NCI-H69 (cell line): ENCODE measurements around the gene TTF1.

Source experiments
- DNase-seq: peaks from one replicate; lab custom pipeline; 2025; lab: John Stamatoyannopoulos, UW

Gene TTF1

GRCh38 chr9:132367613-132368313 is 38.9 kb downstream of the TTF1 start:
- DNase-seq = no peak

GRCh38 chr9:132366481-132366880 is 40.2 kb downstream of the TTF1 start:
- DNase-seq = no peak

- DNase-seq = no peak
These were observed 40.7 kb downstream of the TTF1 start for GRCh38 chr9:132365986-132366385.

DNA sequence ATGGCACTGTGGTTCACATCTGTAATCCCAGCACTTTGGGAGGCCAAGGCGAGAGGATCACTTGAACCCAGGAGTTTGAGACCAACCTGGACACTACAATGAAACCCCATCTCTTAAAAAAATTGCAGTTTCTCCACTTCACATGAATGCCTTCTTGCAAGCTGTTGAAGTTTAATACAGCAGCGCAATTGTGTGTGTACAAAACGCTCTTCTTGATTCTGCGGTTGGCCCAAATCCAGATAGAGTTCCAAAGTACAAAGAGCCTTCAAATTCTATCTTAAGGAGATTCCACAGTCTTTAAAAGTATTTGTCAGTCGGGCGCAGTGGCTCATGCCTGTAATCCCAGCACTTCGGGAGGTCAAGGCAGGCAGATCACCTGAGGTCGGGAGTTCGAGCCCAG is 42.6 kb downstream of the TTF1 start:
- no peak for DNase-seq

DNA sequence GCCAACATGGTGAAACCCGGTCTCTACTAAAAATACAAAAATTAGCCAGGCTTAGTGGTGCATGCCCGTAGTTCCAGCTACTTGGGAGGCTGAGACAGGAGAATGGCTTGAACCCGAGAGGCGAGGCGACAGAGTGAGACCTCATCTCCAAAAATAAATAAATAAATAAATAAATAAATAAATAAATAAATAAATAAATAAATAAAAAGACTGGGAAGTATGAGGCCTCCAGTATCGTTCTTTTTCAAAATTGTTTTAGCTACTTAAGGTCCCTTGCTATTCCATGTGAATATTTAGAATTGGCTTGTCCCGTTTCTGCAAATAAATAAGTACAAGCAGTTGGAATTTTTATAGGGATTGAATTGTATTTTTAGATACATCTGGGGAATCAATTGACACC is 48.9 kb downstream of the TTF1 start:
- no peak for DNase-seq

DNA sequence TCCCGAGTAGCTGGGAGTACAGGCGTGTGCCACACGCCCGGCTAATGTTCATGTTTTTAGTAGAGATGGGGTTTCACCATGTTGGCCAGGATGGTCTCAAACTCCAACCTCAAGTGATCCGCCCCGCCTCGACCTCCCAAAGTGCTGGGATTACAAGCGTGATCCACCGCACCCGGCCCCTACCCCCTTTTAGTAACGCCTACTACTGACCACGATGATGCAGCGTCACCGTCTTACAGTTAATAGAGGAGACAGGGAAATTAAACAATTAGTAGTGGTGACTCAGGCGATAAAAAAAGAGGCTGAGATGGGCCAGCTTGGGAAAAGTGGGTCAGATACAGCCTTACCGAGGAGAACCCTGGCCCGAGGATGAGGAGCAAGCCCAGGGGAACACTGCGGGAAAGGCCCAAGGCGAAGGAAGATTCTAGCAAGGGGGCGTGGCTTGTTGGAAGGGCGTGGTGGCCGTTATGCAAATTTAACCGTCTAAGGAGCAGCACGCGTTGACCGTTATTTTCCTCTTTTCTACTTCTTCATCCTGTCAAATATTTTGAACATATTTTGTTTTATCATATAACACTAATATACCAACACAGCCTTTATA is 50.2 kb downstream of the TTF1 start:
- DNase-seq = peak; percentile 8

- DNase-seq = peak; percentile 99
These were observed 51.8 kb downstream of the TTF1 start, which contains the start of gene SETX for GRCh38 chr9:132354637-132355355. Gene SETX, minus strand, starts transcription at chr9:132354986. Its CDS starts 5,558 bp downstream, at chr9:132349428.

- DNase-seq = no peak
These were observed 55.1 kb downstream of the TTF1 start for GRCh38 chr9:132351404-132352045.

GRCh38 chr9:132350861-132351315 is 55.8 kb downstream of the TTF1 start:
- DNase-seq = no peak

DNA sequence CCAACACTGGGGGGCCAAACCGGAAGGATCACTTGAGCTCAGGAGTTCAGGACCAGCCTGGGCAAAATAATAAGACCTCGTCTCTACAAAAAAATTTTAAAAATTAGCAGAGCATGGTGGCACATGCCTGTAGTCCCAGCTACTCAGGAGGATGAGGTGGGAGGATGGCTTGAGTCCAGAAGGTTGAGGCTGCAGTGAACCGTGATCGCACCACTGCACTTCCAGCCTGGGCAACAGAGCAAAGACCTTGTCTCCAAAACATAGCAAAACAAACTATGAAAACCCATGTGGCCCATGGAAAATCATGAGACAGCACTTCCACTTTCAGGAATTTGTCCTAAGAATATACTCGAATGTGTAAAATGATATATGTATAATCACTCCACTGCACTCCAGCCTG is 58.0 kb downstream of the TTF1 start:
- DNase-seq = no peak

DNA sequence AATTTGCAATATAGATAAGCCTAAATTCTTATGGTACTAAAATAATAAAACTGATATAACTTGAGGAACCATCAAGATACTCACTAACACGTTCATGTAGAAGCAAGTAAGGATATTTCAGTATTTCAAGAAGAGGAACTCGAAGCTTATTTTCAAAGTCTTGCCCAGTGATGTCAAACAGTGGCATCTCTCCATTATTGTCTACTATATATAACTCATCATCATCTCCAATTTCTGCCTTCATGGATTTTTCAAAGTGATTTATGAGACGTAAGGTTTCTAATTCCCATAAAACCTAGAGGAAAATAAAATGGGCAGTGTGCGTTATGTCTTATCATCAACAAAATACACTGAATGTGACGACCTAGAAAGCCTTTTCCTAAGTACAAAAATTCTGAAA is 60.5 kb downstream of the TTF1 start:
- DNase-seq = no peak

DNA sequence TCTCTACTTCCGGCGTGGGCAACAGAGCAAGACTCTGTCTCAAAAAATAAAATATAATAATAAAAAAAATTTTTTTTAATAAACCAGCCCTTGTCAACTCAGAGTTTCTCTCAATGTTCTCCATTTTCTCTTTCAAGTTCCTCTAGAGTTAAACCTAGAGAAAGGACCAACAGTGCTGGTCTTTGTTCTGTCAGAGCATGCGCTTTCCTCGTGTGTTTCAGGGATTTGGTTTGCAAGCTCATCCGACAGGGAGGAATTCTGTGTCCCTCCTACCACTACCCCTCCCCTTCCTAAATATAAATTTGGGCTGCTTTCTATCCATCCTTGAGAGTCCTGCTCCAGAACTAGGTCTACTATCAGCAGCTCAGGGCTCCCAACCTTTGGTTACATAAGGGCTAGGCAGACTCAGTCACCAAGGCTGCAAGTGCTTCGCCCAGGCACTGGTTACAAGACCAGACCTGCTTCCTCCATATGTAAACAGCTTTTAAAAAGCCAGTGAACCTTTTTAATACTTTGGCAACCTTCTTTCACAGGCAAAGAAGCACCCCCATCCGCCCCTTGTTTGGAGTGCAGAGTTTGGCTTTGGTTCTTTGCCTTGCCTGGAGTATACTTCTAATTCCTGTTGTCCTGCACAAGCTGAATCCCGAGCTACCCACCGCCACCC is 65.3 kb downstream of the TTF1 start:
- no peak for DNase-seq

GRCh38 chr9:132334364-132334763 is 72.3 kb downstream of the TTF1 start:
- no peak for DNase-seq

DNA sequence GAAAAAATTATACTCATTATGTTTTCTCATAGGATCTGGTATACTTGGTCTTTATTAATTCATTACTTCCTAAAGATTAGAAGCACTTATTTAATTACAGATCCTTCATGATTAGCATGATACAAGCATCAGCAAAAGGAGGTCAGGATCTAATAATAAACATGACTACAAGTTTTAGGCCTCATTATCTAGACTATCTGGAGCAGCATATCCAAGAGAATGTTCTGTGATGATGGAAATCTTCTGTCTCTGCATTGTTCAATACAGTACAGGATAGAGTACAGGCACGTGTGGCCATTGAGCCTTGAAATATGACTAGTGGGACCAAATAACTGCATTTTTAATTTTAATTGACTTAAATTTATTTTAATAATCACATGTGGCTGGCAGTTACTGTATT is 73.1 kb downstream of the TTF1 start:
- DNase-seq = no peak

- no peak for DNase-seq
These were observed 78.1 kb downstream of the TTF1 start for GRCh38 chr9:132328580-132328979.

DNA sequence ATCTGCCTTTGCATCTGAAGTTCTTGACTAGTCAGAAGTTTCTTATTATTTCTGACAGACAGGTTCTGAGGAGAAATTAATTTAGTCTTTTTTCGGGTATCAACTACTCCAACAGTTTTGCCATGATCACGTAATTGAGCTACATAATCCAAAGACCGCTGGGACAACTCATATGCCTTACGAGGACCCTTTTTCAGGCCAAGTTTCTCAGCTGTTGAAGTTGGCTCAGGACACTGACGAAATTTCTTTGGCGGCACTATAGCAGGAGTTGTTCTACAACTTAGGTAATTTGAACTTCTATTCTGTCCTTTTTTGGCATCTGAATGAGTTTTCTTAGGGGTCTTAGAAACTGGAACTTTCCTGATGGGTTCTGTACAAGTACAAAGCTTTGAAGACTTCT is 79.1 kb downstream of the TTF1 start:
- DNase-seq = no peak
